Neural crest cell (in vitro differentiated cells): Measurements from ENCODE around the gene CSN2. TPM values are rescaled to one million over a fixed set of nuclear protein-coding genes. Genes with fewer than 3 reads are reported as not detected.

Experiments
- DNase-seq: peaks from one replicate; pipeline ENCODE4 v3.0.0; 2021; ENCODE audit warnings: low read depth, mixed read lengths, low spot score
- H3K27ac Mint-ChIP-seq: one replicate; pipeline ENCODE4 v1.8.0; 2021; ENCODE audit warnings: mild to moderate bottlenecking, mixed read lengths; ENCODE audit not compliant: unreplicated experiment
- H3K27me3 Mint-ChIP-seq: 2 replicates; pipeline ENCODE4 v1.8.0; 2021; ENCODE audit warnings: low read depth, mild to moderate bottlenecking, mixed read lengths
- H3K36me3 Mint-ChIP-seq: 2 replicates; pipeline ENCODE4 v1.8.0; 2021; ENCODE audit warnings: low read depth, mild to moderate bottlenecking, mixed read lengths
- H3K4me1 Mint-ChIP-seq: 2 replicates; pipeline ENCODE4 v1.8.0; 2021; ENCODE audit warnings: mixed read lengths
- H3K4me3 Mint-ChIP-seq: one replicate; pipeline ENCODE4 v1.8.0; 2021; ENCODE audit warnings: mild to moderate bottlenecking, mixed read lengths
- H3K9me3 Mint-ChIP-seq: 2 replicates; pipeline ENCODE4 v1.8.0; 2021; ENCODE audit warnings: mixed read lengths
- total RNA-seq: library from RNA; stranded (reverse); gene quantifications from 2 replicates; pipeline ENCODE4 v1.2.1, GENCODE V29; 2021
- TF ChIP-seq, protein P1 (sequence below): fragments of 200-600 bp; sonication (generic); conservative IDR thresholded peaks from 2 replicates; pipeline ENCODE4 v1.5.0; 2021; ENCODE audit warnings: antibody characterized with exemption, mild to moderate bottlenecking

Gene CSN2
- total RNA-seq, 1 donor from 2014 or later, result not detected

DNA sequence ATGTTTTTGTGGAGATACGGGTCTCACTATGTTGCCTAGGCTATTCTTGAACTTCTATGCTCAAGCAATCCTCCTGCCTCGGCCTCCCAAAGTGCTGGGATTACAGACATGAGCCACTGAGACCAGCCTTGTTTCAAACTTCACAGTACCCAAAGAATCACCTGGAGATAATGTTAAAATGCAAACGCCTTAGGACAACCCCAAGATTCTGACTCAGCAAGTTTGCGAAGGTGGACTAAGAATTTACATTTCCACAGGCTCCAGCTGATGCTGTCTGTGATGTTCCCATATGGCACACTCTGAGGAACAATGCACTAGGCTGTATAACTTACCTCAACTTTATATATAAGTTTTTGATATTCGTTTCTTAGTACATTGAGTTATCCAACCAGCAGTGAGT is 29.3 kb upstream of the CSN2 start:
- no peak for DNase-seq
- Mint-ChIP-seq H3K27me3 (no peaks in the 10 kb centered on the region), H3K4me3 (no peak overlapping the region), H3K27ac (no peak overlapping the region), H3K4me1 (no peaks in the 10 kb centered on the region), H3K36me3 (no peaks in the 10 kb centered on the region), H3K9me3 (no peaks in the 10 kb centered on the region)
- TF ChIP-seq, protein P1, sequence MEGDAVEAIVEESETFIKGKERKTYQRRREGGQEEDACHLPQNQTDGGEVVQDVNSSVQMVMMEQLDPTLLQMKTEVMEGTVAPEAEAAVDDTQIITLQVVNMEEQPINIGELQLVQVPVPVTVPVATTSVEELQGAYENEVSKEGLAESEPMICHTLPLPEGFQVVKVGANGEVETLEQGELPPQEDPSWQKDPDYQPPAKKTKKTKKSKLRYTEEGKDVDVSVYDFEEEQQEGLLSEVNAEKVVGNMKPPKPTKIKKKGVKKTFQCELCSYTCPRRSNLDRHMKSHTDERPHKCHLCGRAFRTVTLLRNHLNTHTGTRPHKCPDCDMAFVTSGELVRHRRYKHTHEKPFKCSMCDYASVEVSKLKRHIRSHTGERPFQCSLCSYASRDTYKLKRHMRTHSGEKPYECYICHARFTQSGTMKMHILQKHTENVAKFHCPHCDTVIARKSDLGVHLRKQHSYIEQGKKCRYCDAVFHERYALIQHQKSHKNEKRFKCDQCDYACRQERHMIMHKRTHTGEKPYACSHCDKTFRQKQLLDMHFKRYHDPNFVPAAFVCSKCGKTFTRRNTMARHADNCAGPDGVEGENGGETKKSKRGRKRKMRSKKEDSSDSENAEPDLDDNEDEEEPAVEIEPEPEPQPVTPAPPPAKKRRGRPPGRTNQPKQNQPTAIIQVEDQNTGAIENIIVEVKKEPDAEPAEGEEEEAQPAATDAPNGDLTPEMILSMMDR, result no peak

DNA sequence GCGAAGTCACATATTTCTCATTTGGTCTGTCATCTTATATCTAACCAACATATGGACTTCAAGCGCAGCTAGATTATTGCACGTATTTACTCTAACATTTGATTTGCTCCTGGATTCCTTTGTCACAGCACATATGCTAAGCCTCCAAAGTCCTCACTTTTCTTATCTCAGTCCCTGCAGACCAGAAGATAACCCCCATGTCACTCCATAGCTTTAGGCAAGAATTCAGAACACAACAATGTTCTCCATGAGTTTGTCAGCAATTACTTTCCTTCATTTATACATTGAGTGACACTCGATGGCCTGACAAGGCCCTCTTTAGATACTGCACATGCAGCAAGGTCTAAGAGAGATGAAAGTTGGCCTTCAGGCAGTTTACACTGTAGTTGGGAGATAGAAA is 25.5 kb upstream of the CSN2 start:
- no peak for DNase-seq
- Mint-ChIP-seq H3K27me3 (no peaks in the 10 kb centered on the region), H3K27ac (no peak overlapping the region), H3K9me3 (no peaks in the 10 kb centered on the region), H3K4me1 (no peaks in the 10 kb centered on the region), H3K36me3 (no peaks in the 10 kb centered on the region), H3K4me3 (no peak overlapping the region)
- TF ChIP-seq, protein P1, result no peak

DNA sequence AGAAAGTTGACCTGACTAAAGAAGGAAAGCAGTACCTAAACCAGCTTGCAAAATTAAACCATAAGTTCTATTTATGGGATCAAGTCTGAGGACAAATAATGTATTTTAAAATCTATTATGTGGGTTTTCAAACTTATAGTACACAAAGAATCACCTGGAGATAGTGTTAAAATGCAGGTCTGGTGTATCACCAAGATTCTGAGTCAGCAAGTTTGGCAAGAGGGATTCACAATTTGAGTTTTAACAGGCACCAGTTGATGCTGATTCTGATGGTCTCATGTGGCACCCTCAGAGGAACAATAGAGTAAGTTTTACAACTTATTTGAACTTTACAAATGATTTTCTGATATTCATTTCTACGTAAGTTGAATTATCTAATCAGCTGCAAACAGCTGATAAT is 21.1 kb upstream of the CSN2 start:
- no peaks in the 10 kb centered on the region for H3K36me3 Mint-ChIP-seq
- no peak overlapping the region for H3K4me3 Mint-ChIP-seq
- no peaks in the 10 kb centered on the region for H3K27me3 Mint-ChIP-seq
- no peaks in the 10 kb centered on the region for H3K9me3 Mint-ChIP-seq
- H3K4me1 Mint-ChIP-seq, result no peaks in the 10 kb centered on the region
- DNase-seq, result no peak
- H3K27ac Mint-ChIP-seq, result no peak overlapping the region
- TF ChIP-seq, protein P1, result no peak

DNA sequence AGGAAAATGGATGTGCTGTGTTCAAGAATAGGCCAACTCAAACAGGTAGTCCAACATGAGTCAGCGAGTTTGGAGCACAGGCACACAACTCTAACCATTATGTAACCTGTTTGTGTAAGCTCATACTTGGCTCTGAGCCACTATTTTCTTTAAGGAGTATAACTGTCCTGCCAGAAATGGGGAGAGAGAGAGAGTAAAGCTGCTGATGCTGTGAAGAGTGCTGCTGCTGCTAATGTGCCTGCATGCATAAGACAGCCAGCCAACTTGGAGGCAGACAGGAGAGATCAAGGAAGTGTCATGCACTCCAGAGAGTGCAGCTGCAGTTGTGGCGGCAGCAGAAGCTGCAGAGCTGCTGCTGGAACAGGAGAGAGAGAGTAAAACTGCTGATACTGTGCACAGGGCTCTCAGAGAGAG is 18.5 kb upstream of the CSN2 start:
- Mint-ChIP-seq H3K36me3 (no peaks in the 10 kb centered on the region), H3K4me1 (no peaks in the 10 kb centered on the region), H3K4me3 (no peak overlapping the region), H3K27ac (no peak overlapping the region), H3K27me3 (no peaks in the 10 kb centered on the region), H3K9me3 (no peaks in the 10 kb centered on the region)
- TF ChIP-seq, protein P1, result no peak
- DNase-seq, result no peak

DNA sequence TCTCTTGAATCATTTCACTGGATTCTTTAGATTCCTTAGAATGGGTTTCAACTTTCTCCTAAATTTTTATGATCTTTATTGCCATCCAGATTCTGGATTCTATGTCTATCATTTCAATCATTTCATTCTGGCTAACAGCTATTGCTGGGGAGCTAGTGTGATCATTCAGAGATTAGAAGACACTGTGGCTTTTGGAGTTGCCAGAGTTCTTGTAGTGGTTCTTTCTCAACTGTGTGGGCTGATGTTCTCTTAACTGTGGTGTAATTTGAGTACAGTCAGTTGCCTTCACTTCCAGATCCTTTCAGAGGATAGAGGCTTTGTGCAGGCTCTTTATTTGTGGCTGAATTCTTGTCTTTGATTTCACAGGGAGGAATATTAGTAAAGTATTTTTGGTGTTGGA is 12.1 kb upstream of the CSN2 start:
- H3K4me3 Mint-ChIP-seq, result no peak overlapping the region
- TF ChIP-seq, protein P1, result no peak
- H3K4me1 Mint-ChIP-seq, result no peaks in the 10 kb centered on the region
- no peak overlapping the region for H3K27ac Mint-ChIP-seq
- no peaks in the 10 kb centered on the region for H3K9me3 Mint-ChIP-seq
- peaks cover 3% of the 10 kb centered on the region for H3K27me3 Mint-ChIP-seq
- no peak for DNase-seq
- no peaks in the 10 kb centered on the region for H3K36me3 Mint-ChIP-seq

DNA sequence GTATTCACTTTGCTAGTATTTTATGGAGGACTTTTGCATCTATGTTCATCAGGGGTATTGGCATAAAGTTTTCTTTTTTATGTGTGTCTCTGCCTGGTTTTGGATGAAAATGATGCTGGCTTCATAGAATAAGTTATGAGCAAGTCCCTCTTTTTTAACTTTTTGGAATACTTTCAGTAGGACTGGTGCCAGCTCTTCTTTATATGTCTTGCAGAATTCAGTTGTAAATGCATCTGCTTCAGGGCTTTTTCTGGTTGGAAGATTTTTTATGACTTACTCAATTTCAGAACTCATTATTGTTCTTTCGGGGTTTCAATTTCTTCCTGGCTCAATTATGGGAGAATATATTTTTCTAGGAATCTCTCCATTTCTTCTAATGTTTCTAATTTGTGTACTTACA is 9.1 kb upstream of the CSN2 start:
- Mint-ChIP-seq H3K27ac (no peak overlapping the region), H3K9me3 (no peaks in the 10 kb centered on the region), H3K4me1 (no peaks in the 10 kb centered on the region), H3K36me3 (no peaks in the 10 kb centered on the region), H3K27me3 (peaks cover 5% of the 10 kb centered on the region), H3K4me3 (no peak overlapping the region)
- TF ChIP-seq, protein P1, result no peak
- DNase-seq, result no peak
